ENCODE data around the gene VDAC2.

VDAC2 gene

DNA sequence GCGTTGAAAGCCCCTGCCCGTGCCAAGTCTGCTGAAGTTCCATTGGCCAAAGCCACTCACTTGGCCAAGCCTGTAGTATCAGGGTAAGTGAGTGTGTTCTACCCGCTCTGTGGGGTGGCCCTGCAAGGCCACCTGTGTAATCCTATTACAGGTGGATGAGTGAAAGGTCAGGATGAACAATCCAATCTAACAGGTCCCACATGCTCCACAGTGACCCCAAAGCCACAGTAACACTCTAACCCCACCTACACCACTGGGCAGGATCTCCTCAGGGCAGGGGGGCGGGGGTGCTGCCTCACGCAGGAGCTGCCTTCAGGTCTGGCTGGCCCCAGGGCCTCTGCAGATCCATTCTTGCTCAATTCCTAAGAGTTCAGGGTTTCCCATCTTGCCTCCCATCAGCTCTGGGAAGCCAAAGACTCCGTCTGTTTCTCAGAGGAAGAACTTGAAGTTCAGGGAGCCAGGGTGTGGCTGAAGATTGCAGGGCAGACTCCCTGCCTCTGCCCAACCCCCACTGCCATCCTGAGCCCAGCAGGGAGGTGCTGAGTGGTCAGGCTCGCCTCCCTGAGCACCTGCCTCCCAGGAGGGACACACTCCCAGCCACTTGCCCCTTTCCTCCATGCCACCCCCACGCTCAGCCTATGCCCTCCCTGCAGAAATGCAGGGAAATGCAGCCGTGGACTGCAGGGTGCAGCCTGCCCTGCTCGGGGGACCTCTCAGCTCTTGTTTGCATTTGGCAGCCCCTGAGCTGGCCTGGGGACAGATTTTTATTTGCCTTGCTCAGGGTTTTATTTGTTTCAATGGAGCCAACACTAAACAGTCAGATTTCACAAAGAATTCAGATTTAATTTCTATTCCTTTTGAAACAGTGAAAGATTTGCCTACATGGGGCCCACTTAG is 35.0 kb downstream of the VDAC2 start:
- H3K4me3 ChIP-seq (ENCODE audit: low read depth, low read length) = no peak overlapping the region
- DNase-seq (ENCODE audit: low read depth) = no peak
- no peak for TF ChIP-seq CTCF (IDR thresholded peaks at IDR 0.05; ENCODE audit: low read depth, low read length, missing control alignments)

GRCh38 chr10:75246506-75246905 is 35.9 kb downstream of the VDAC2 start:
- no peak overlapping the region for H3K4me3 ChIP-seq (ENCODE audit: low read depth, low read length)
- DNase-seq (ENCODE audit: low read depth) = no peak
- no peak for TF ChIP-seq CTCF (IDR thresholded peaks at IDR 0.05; ENCODE audit: low read depth, low read length, missing control alignments)

- no peak for DNase-seq (ENCODE audit: low read depth)
- no peak overlapping the region for H3K4me3 ChIP-seq (ENCODE audit: low read depth, low read length)
Measured at GRCh38 chr10:75247797-75248196, 37.2 kb downstream of the VDAC2 start.

GRCh38 chr10:75250934-75251333 is 40.3 kb downstream of the VDAC2 start:
- H3K4me3 ChIP-seq (ENCODE audit: low read depth, low read length) = no peak overlapping the region
- DNase-seq (ENCODE audit: low read depth) = no peak
- TF ChIP-seq CTCF (IDR thresholded peaks at IDR 0.05; ENCODE audit: low read depth, low read length, missing control alignments) = no peak

More at GRCh38 chr10:75247797-75248196, 37.2 kb downstream of the VDAC2 start:
- no peak for TF ChIP-seq CTCF (IDR thresholded peaks at IDR 0.05; ENCODE audit: low read depth, low read length, missing control alignments)

DNA sequence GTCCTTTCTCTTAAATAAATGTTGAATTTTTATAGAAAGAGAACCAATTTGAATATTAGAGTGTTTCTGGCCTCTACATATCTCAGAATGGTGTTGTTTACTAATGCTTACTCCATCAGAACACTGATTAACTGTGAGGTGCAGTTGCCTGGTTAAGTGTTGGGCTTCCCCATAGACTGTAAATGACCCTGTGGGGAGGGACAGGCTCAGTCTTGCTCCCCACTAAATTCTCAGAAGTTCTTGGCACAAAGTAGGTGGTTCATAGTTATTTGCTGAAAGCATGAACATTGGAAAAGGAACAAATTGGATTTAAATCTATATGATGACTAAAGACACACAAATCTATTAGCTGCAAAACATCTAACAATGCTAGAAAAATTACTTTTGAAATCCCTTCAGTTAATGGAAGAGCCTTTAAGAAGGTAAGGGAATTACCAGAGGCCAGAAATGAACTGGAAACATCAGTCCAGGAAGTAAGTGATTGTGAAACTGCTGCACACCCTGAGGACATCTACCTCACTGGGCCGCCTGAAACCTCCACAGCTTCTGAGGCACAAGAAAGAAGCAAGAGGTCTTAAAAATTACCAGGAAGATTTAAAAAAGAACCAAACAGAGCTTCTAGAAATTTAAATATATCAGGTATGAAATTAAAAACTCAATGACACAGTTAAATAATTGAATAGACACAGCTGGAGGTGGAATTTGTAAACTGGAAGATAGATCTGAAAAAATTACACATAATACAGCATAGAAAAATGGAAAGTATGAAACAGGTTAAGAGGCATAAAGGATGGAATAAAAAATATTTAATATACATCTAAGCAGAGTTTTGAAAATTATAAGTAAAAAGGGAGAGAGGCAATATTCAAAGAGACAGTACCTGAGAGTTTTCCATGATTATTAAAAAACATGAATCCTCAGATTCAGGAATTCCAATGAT is 43.0 kb downstream of the VDAC2 start:
- H3K4me3 ChIP-seq (ENCODE audit: low read depth, low read length) = no peak overlapping the region
- no peak for TF ChIP-seq CTCF (IDR thresholded peaks at IDR 0.05; ENCODE audit: low read depth, low read length, missing control alignments)
- DNase-seq (ENCODE audit: low read depth) = no peak

DNA sequence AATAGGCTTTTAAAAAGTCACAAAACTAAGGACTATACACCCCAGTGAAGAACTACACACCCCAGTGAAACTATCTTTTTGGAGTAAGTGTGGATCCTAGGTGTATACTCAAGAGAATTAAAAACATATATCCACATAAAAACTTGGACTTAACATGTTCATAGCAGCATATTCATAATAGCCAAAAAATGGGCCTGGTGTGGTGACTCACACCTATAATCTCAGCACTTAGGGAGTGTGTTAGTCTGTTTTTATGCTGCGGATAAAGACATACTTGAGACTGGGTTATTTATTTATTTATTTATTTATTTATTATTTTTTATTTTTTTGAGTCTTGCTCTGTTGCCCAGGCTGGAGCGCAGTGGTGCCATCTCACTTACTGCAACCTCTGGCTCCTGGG is 44.1 kb downstream of the VDAC2 start:
- H3K4me3 ChIP-seq (ENCODE audit: low read depth, low read length) = no peak overlapping the region
- no peak for DNase-seq (ENCODE audit: low read depth)
- TF ChIP-seq CTCF (IDR thresholded peaks at IDR 0.05; ENCODE audit: low read depth, low read length, missing control alignments) = no peak
